GM19452 (cell line): Measurements from ENCODE around the gene SFXN5.
"Not testable (repeated sequence)": the region's sequence is repeated elsewhere in the genome, so short reads cannot be mapped to it uniquely, and the experiment has no call there.

Experiments
- ATAC-seq: cut with Tn5 transposase; IDR thresholded peaks from one replicate; pipeline ENCODE4 v1.9.1; 2021; ENCODE audit not compliant: unreplicated experiment

Gene SFXN5

DNA sequence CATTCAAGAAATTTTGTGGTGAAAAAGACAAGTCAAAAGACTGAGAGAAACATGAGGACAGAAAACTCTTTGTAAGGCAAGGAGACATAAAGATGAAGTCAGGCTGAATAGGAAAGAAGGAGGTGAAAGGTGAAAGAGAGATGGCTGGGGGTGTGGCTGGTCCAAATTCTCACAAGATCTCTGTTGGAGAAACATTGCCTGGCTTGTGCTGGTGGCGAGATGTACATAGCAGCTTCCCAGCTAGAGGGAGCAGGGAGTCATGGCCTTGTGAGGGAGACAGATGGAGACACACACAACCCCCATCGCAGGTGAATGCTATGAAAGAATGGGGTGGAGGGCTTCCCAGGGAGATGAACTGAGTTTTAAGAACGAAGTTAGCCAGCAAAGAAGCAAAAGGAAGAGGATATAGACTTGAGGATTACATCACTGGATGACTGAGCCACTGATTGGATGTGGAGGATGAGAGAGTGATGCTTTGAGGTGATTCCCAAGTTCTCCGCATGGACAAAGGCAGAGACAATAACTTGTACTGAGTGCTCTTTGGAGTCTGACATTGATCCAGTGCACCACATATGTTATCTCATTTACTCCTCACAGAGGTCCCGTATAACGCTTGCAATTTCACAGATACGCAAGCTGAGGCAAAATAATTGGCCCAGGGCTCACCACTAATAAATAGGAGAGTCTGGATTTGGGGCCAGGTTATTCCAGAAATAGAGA is 157.9 kb downstream of the SFXN5 start:
- ATAC-seq = no peak

DNA sequence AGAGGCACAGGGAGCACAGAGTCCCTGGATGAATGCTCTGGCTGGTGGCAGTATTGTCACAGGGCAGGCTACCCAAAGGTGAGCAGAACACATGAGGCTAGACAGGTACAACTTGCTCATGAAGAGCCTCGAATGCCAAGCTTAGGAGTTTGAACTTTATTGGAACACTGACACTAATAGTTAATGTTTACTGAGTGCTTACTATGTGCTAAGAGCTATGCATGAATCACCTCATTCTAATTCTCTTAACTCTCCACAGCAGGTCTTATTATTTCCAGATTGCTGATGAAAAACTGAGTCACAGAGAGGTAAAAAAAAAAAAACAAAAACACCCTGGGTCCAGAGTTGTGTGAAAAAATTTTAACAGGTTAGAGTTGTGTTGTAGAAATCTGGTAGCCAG is 160.3 kb downstream of the SFXN5 start:
- ATAC-seq = no peak

DNA sequence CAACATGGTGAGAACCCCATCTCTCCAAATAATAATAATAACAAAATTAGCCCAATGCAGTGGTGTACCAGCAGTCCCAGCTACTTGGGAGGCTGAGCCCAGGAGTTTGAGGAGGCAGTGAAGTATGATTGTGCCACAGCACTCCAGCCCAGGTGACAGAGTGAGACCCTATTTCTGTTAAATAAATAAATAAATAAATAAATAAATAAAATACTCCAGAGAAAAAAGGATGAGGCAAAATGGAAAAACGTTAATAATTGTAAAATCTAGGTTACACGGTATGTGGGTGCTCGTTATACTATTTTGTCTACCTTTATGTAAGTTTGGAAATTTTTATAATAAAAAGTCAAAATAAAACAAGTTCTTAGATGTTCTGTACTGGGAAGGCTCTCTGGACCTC is 162.8 kb downstream of the SFXN5 start:
- no peak for ATAC-seq

DNA sequence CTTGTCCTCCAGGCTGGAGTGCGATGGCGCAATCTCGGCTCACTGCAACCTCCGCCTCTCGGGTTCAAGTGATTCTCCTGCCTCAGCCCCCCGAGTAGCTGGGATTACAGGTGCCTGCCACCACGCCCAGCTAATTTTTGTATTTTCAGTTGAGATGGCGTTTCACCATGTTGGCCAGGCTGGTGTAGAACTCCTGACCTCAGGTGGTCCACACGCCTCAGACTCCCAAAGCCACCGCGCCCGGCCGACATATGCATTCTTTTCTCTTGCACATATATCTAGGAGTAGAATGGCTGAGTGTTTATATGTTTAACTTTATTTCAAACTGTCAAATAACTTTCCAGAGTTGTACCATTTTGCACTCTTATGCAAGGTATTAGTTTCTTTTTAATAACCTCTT is 164.1 kb downstream of the SFXN5 start:
- ATAC-seq = not testable (repeated sequence)

DNA sequence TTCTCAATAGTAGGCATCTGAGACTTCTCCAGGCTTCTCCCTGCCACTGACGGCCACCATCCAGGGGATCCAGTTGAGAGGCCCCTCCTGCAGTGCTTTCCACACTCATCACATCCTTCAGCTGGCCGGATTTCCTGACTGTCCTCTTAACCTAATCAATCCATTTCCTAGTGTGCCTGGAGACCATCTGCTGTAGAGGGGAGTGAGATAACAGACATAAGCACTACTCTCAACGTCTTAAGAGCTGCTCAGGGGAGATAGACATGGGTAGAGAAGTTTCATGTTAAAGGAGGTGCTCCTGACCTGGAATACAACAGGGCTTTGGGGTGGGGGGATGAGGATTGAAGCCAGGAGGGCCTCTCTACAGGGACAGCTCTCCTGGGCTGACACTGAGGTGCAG is 170.1 kb downstream of the SFXN5 start:
- no peak for ATAC-seq

DNA sequence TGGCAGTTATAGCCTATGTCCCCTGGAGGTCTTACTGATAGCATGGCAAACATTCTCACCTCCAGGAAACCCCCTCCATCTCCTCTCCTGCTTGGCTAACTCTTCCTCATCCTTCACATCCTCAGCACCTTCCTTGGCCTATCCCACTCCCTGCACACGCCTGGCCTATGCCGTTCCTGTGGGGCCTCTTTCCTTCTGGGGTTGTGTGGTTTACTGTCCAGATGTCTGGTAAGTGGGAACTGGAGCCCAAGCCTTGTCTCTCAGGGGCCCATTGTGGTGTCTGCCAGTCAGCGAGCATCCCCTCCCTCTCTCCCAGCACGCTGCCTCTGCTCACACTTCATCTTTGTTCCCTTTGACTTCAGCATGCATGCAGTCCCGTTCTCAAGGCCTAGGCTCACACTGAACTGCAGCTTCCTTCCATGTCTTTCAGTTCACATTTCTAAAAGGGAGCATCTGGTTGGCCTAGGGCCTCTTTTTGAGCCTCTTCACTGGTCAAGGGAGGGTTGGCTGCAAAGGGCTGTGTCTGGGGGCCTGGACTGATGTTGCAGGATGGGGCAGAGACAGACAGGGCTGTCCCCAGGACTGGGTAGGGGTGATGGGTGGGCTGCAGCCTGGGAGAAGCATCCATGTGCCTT is 171.2 kb downstream of the SFXN5 start:
- ATAC-seq = no peak

DNA sequence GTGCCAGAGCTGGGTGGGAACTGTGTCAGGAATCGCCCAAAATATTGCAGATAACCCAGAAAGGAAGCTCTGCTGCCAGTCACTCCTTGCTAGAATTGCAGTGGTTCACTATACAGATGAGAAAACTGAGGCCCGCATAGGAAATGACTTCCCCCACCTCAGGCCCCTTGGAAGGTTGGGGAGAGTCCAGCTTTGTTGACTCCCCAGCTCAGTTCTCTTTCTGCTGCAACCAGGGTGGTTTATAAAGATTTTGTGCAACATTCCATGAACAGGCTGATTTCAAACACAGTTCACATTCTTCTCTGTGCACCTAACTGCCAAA is 173.0 kb downstream of the SFXN5 start:
- ATAC-seq = no peak

DNA sequence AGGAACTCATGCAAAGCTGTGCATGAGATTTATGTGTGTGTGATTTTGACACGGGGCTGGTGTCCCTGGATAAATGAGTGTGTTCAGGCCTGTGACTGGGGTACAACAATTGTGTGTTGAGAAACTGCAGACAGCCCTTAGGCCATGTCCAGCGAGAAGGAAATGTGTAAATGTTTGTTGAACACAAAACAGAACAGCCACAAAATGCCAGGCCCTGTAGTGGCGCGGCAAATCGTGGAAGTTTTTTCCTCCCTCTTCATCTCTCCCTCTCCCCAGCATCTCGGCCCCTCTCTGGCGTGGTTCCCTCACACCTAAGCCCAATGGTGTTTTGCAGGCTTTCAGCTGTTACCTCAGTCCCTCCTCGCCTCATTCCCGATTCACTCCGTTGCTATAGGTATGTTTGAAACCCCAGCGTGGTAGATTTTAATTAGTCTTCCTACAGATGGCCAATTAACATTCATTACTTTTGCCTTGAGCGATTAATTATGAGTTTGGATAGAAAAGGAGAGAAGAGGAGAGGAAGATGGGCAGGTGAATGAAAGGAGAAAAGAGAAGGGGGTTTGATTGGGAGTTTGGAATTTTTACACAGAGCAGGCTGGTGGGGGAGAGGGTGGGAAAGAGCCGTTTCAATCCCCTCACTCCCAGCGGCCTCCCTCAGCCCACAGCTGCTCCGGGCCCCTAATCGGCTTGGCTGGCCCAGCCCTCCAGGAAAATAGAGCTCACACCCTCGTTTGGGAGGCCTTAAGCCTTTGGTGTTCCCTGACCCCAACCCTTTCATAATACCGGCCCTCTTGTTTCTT is 173.5 kb downstream of the SFXN5 start:
- ATAC-seq = no peak

DNA sequence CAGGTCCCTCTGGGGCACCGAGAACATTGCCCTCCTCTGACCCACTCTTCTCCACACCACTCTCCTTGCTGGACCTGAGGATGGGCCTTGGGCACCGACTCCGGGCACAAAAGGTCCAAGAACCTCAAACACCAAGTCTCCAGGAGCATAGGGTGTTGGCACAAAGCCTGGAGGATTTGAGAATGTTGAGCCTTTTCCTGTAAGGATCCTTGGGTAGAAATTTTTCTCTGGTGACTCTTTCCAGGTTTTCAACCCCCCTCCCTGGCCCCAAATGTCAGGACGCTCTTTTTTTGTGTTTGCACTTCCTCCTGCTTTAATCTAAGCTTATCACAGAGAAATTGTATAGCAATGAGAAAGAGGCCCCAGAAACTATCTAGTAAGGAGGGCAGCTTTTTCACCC is 175.1 kb downstream of the SFXN5 start:
- ATAC-seq = no peak

DNA sequence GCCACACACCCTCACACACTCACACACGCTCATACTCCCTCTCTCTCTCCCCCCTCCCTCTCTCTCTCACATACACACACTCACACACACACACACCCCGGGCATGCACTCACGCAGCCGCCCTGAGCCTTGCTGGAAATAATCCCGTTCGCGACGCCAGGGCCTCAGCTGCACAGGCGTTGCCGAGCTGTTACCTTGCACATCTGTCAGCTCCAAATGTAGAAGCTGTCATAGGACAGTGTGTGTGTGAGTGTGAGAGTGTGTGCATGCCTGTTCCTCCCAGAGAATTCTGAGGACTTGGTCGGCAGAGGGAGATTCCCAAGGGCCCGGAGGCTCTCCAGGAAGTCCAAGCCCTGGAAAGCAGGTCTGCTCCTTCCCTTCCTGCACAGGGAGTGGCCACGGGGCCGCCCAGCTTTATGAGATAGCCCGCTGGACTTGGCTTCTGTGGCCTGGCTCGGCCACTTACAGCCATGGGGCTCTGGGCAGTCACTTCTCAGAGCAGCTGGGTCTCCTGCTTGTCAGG is 175.7 kb downstream of the SFXN5 start:
- ATAC-seq = no peak

DNA sequence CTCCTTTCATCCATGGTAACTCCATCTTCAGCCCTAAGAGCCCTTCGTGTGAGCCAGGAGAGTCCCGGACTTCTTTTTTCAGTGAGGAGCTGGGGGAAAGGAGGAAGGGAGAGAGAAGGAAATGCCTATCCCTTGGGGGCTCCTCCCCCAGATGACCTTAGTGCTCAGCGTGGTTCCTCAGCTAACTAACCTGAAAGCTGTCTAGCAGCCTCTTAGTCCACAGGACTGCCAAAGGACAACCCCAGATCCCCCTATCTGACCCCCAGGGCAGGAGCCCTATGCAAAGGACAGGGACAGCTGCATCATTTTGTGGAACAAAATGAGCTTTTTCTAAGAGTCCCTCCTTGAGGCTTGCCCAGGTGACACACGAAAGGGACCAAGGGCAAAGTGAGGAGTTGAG is 176.4 kb downstream of the SFXN5 start:
- no peak for ATAC-seq

DNA sequence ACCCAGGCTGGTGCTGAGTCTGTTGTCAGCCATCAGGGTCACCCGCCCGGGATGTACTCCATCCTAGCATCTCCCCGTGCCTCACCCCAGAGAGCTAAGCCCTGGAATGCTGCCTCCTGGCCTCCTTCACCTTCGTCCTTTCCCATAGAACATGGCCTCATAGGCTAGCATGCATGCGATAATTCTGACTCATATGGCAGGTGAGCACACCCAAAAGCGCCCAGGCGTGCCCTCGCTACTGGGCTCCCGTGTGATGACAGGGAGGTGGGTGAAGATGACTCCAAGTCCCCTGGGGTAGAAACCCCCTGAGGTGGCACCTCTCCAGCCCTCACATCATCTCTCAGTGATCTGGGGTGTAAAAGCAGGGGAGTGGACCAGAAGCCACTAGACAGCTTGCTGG is 177.0 kb downstream of the SFXN5 start:
- ATAC-seq = no peak

DNA sequence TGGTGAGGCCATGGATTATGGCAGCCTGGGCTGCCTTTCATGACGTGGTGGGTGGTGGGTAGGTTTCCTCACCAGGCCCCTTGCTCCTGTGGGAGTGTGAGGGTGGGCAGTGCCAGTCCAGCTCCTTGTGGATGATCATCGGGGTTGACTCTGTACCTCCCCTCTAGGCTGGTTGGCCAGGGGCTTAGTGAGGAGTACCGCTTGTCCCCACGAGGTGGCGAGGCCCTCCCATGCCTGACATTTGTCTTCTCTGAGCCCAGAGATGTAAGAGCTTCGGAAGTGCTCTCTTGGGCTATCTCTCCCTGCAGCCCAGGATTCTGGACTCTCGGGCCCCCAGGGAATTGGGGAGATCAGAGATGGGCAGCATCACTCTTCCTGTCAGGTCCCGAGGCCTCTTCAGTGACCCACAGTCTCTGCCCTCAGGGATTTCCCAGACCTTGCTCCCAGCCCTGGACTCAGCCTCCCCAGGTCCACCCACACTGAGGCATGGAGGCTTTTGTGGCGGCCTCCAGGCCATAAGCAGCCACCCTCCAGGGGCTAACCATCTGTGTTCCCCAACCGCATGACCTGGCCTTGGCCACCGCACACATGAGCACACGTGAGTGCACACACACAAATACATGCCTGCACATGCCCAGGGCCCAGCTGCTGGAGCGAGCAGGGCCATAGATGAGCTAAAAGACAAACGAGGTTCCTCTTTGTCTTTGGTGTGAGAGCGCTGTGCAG is 177.8 kb downstream of the SFXN5 start:
- peak; percentile 59 for ATAC-seq

DNA sequence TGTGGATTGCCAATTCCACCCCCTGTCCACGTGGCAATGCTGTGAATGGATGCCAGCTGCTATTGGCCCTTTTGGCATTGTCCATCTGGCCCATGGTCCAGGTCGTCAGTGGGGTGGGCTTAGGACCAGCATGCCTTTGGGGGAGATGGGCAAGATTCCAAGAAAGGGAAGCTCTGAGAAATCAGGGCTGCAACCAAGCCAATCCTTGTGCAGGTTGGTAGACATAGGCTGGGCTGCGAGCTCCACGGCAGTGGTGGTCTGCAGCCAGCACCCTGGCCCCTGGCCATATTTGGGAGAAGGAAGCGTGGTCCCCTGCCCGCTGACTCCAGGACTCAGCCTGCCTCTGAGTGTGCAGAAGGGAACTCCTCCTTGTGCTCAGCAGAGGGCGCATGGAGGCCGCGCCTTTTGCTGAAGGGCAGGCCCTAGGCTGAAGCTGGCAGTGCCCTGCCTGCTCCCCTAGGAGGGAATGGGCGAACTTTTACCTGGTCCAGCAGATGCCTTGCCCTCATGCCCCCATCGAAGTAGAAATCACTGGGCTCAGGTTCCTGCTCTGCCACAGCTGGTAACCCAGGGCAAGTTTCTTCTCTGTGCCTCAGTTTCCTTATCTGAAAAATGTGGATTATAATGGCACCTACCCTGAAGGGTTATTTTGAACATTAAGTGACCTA is 178.9 kb downstream of the SFXN5 start:
- ATAC-seq = peak; percentile 67
